GM12878 (cell line): ENCODE measurements around the gene MAFG. TPM values are rescaled to one million over a fixed set of nuclear protein-coding genes. Genes with fewer than 3 reads are reported as not detected.

ENCODE experiments used
- ATAC-seq: fragments of 200-7000 bp; cut with Tn5 transposase; 3 replicates; pipeline ENCODE4 v1.9.1; 2020; ENCODE audit warnings: mild to moderate bottlenecking, moderate library complexity
- BruUV-seq: library from RNA; stranded (reverse); fragments of 400-500 nt; replicated peaks from 2 replicates; lab custom pipeline; 2021; lab: Mats Ljungman, UMichigan
- CTCF ChIA-PET: fragments of 300-600 bp; sonication (Branson Sonifier 250); formaldehyde crosslinking; extraction: SDS; loops from one replicate; lab custom pipeline; 2021; ENCODE audit warnings: inconsistent platforms; lab: Yijun Ruan, JAX
- POLR2A ChIA-PET: fragments of 350-600 bp; formaldehyde crosslinking; extraction: SDS; loops from one replicate; lab custom pipeline; 2021; ENCODE audit warnings: inconsistent platforms; lab: Charles Lee
- RAD21 ChIA-PET: fragments of 300-600 bp; sonication (Branson Sonifier 250); formaldehyde crosslinking; loops from one replicate; lab custom pipeline; 2023; ENCODE audit warnings: antibody characterized with exemption; ENCODE audit not compliant: unreplicated experiment; lab: Charles Lee
- SMC1A ChIA-PET: fragments of 300-600 bp; sonication (Branson Sonifier 250); formaldehyde crosslinking; loops from one replicate; lab custom pipeline; 2023; ENCODE audit not compliant: unreplicated experiment, uncharacterized antibody; lab: Charles Lee
- DNase-seq: peaks from one replicate; pipeline ENCODE4 v3.0.0-alpha.2; 2011; ENCODE audit warnings: low read depth, low spot score
- FAIRE-seq: peaks from 3 replicates; lab custom pipeline; 2011; peaks lifted over from hg19 to GRCh38; lab: Jason Lieb, UNC
- H2AFZ ChIP-seq: 2 replicates; pipeline ENCODE4 v1.6.0; 2011; ENCODE audit warnings: low read depth, low read length, control low read depth; ENCODE audit not compliant: control insufficient read depth
- H3K27ac ChIP-seq: 2 replicates; pipeline ENCODE4 v1.5.1; 2011; ENCODE audit warnings: control low read depth; ENCODE audit not compliant: control insufficient read depth, insufficient read depth
- H3K27me3 ChIP-seq, 2 experiments: replicated peaks in 1 of 2; 2 replicates each; pipeline versions ENCODE4 v1.6.0 to v1.6.1; 2011; ENCODE audit warnings: low read length in 1 of 2; ENCODE audit not compliant: control insufficient read depth in 2 of 2, insufficient read depth in 2 of 2
- H3K36me3 ChIP-seq, 2 experiments: 2 replicates each; pipeline ENCODE4 v1.5.1; 2011; ENCODE audit warnings: low read length in 1 of 2; ENCODE audit not compliant: control insufficient read depth in 2 of 2, insufficient read depth in 2 of 2
- H3K4me1 ChIP-seq: 2 replicates; pipeline ENCODE4 v1.6.1; 2011; ENCODE audit warnings: mild to moderate bottlenecking, low read length, moderate library complexity, mixed read lengths; ENCODE audit not compliant: control insufficient read depth, insufficient read depth
- H3K4me2 ChIP-seq: 2 replicates; pipeline ENCODE4 v1.6.0; 2011; ENCODE audit warnings: control low read depth; ENCODE audit not compliant: control insufficient read depth, insufficient read depth
- H3K4me3 ChIP-seq: fragments of 200-600 bp; sonication (generic); 2 replicates; pipeline ENCODE4 v1.5.1; 2016
- H3K79me2 ChIP-seq: 2 replicates; pipeline ENCODE4 v1.6.0; 2011; ENCODE audit warnings: low read length; ENCODE audit not compliant: control insufficient read depth, insufficient read depth
- H3K9ac ChIP-seq: 2 replicates; pipeline ENCODE4 v1.8.0; 2011; ENCODE audit warnings: low read length, control low read depth, mixed read lengths; ENCODE audit not compliant: control insufficient read depth, insufficient read depth
- H3K9me3 ChIP-seq: replicated peaks from 3 replicates; pipeline ENCODE4 v1.5.1; 2011; ENCODE audit warnings: mild to moderate bottlenecking, low read length; ENCODE audit not compliant: control insufficient read depth, insufficient read depth
- H4K20me1 ChIP-seq: 2 replicates; pipeline ENCODE4 v1.6.0; 2011; ENCODE audit not compliant: control insufficient read depth, insufficient read depth
- CBX5 ChIP-seq: sonication (generic); IDR thresholded peaks from 2 replicates; pipeline ENCODE4 v1.6.1; 2016; ENCODE audit warnings: low read depth, moderate library complexity, mild to moderate bottlenecking, inconsistent platforms
- IKZF2 ChIP-seq, 2 experiments: fragments of 450-650 bp; IDR thresholded peaks; 2 replicates each; pipeline ENCODE4 v1.6.1; 2017; ENCODE audit warnings: mild to moderate bottlenecking in 2 of 2, moderate library complexity in 2 of 2
- NFIC ChIP-seq: IDR thresholded peaks from 2 replicates; pipeline ENCODE4 v1.6.1; 2012; ENCODE audit warnings: low read depth, mild to moderate bottlenecking, inconsistent platforms, low read length, moderate library complexity
- POLR2A ChIP-seq: IDR thresholded peaks from 2 replicates; pipeline ENCODE4 v1.6.1; 2011; ENCODE audit warnings: low read depth, mild to moderate bottlenecking, low read length
- SREBF2 ChIP-seq: IDR thresholded peaks from 2 replicates; pipeline ENCODE4 v1.6.1; 2012; ENCODE audit warnings: mild to moderate bottlenecking, low read length
- TCF3 ChIP-seq: IDR thresholded peaks from 2 replicates; pipeline ENCODE4 v1.6.1; 2012; ENCODE audit warnings: low read depth, mild to moderate bottlenecking, low read length, borderline replicate concordance; ENCODE audit not compliant: insufficient read depth
- WGBS: methylation state at CpG from one replicate; pipeline ENCODE4 v1.1.6; 2016; ENCODE audit warnings: low lambda C conversion rate; ENCODE audit not compliant: insufficient replicate concordance, insufficient coverage; ENCODE audit errors: missing lambda C conversion rate; 5-methylcytosine and 5-hydroxymethylcytosine counted together
- in situ Hi-C: fragments of 300-500 bp; cut with MboI; formaldehyde crosslinking; loops from 9 replicates; pipeline ENCODE4 v1.14.3; 2018; ENCODE audit warnings: mixed read lengths
- intact Hi-C: fragments of 100-400 bp; cut with micrococcal nuclease; formaldehyde crosslinking; loops from one replicate; pipeline ENCODE4 v1.14.2; 2022; ENCODE audit not compliant: unreplicated experiment
- polyA plus RNA-seq, 11 experiments: library from polyadenylated mRNA; depleted of rRNA in 4 of 11; unstranded in 6 of 11; stranded (reverse) in 5 of 11; fragments of >200 nt; fragmentation: Nextera tagmentation in 4 of 11; fragmentation: Illumina TruSeq in 1 of 11; extraction: Ambion mirVana in 4 of 11; extraction: Trizol in 1 of 11; gene quantifications; 1 replicate in 1 of 11; 2 replicates in 10 of 11; pipeline versions ENCODE4 v1.2.1 to v1.2.3, GENCODE V29; 2011 to 2016; ENCODE audit warnings: inconsistent platforms in 2 of 11, missing spikeins in 2 of 11, low read depth in 1 of 11
- total RNA-seq, 4 experiments: library from RNA; depleted of rRNA in 3 of 4; stranded (reverse); fragments of >200 nt in 3 of 4; fragmentation: Illumina TruSeq in 1 of 4; extraction: Trizol in 1 of 4; gene quantifications; 2 replicates each; pipeline versions ENCODE4 v1.2.1 to v1.2.3, GENCODE V29; 2013 to 2021
- TF ChIP-seq, protein P1 (sequence below): IDR thresholded peaks from 2 replicates; pipeline ENCODE4 v1.6.1; 2011; ENCODE audit warnings: mild to moderate bottlenecking, low read depth, low read length, moderate library complexity; ENCODE audit not compliant: insufficient replicate concordance

Gene MAFG
- total and polyA plus RNA-seq, 10 of the 15 experiments (the other 5 are each of a cell fraction or from before 2014, with no cell fraction given), result 0.48 to 20.1 (median 7.6) TPM

DNA sequence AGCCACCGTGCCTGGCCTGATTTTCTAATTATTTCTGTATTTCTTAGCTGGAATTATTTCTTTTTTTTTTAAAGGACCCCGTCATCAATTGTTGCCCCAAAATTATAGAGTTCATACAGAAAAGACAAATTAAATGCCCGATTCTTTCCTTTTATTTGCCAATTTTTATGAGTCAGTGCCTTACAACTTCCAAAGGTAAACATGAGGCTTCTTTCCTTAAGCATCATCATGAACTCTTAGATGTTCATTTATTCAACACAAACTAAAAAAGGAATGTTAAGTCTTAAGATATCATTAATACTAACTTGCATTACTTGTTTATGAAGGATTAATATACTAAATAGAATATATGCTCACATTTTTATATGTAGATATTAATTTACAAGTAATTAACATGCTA, 49.2 kb downstream of the MAFG start (continued):
- TF ChIP-seq, protein P1, sequence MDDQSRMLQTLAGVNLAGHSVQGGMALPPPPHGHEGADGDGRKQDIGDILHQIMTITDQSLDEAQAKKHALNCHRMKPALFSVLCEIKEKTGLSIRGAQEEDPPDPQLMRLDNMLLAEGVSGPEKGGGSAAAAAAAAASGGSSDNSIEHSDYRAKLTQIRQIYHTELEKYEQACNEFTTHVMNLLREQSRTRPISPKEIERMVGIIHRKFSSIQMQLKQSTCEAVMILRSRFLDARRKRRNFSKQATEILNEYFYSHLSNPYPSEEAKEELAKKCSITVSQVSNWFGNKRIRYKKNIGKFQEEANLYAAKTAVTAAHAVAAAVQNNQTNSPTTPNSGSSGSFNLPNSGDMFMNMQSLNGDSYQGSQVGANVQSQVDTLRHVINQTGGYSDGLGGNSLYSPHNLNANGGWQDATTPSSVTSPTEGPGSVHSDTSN, result no peak
- no peak for TF ChIP-seq NFIC
- TF ChIP-seq TCF3, result no peak

DNA sequence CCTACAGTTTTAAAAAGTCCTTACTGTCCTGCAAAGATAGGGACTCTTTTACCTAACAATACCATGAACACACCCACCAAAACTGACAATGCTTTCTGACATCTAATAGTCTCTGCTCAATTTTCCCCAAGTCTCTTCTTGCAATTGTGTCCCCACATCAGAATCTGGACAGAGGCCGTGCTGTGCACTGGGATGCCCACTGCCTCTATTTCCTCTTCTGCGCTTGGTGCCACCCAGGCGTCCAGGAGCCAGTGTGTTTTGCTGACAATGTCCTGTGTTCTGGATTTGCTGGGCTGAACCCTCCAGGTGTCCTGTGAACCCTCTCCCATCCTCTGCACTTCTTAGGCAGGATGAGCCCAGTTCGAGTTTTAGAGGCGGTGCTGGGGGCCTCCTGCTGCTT, 50.0 kb downstream of the MAFG start:
- Histone ChIP-seq H3K9me3 (no peaks in the 10 kb centered on the region), H3K4me1 (no peaks in the 10 kb centered on the region), H3K4me3 (no peak overlapping the region), H3K27ac (no peak overlapping the region), H3K27me3 (no peaks in the 10 kb centered on the region), H3K36me3 (peaks cover 1 to 2% of the 10 kb centered on the region in 2 experiments; a peak in 1 of 4 replicates), H2AFZ (no peak overlapping the region), H3K79me2 (peaks cover 1% of the 10 kb centered on the region), H3K4me2 (no peak overlapping the region), H3K9ac (no peak overlapping the region), H4K20me1 (no peaks in the 10 kb centered on the region)
- in situ Hi-C loops, result no loop called here
- ChIA-PET POLR2A (no interaction called here), SMC1A (no interaction called here), CTCF (no interaction called here), RAD21 (no interaction called here)
- ATAC-seq (no peak), DNase-seq (no peak), FAIRE-seq (no peak)
- intact Hi-C loops, result no loop called here
- WGBS, result 99% methylated on average over 5 of the region's 5 CpGs
- no TSS peak for BruUV-seq
- TF ChIP-seq IKZF2 (IDR thresholded peaks at IDR 0.05) (no peak), CBX5 (no peak), POLR2A (0 out of 2 replicates have a peak, but pooled peaks have one; percentile 38), SREBF2 (no peak)
